IPS-11a (cell line): ENCODE results near the gene IST1.

Source experiments
- H3K4me3 ChIP-seq: one replicate; pipeline ENCODE4 v1.5.1; 2013; ENCODE audit warnings: low read depth, low read length, control low read depth

The IST1 gene

GRCh38 chr16:71916397-71916920 is 21.1 kb downstream of the IST1 start:
- H3K4me3 ChIP-seq, result no peak overlapping the region

GRCh38 chr16:71917900-71918299 is 22.6 kb downstream of the IST1 start:
- H3K4me3 ChIP-seq, result no peak overlapping the region

GRCh38 chr16:71919035-71919434 is 23.7 kb downstream of the IST1 start:
- no peak overlapping the region for H3K4me3 ChIP-seq

GRCh38 chr16:71920658-71921057 is 25.3 kb downstream of the IST1 start:
- H3K4me3 ChIP-seq, result no peak overlapping the region

GRCh38 chr16:71923941-71924690 is 28.8 kb downstream of the IST1 start:
- no peak overlapping the region for H3K4me3 ChIP-seq

- H3K4me3 ChIP-seq, result no peak overlapping the region
These were observed 29.4 kb downstream of the IST1 start for GRCh38 chr16:71924710-71925109.

- H3K4me3 ChIP-seq, result no peak overlapping the region
These were observed 32.1 kb downstream of the IST1 start for GRCh38 chr16:71927383-71927782.

DNA sequence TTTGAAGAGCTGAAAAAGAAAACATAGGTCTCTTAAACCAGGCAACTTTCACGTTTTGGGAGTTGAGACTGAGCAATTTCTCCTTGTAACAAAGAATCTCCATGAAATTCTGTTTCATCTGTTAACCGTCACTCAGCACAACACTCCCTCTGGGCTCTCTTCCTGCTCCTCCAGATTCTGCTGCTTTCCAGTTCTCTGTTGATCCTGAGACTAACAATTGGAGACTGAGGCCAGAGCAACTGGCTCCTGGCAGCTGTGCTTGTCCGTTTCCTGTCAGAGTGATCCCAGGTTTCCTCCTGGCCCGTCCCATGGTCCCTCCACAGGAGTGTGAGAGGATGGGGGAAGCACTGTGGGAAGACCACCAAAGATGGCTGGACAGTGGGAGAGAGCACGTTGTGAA is 32.5 kb downstream of the IST1 start:
- H3K4me3 ChIP-seq, result no peak overlapping the region

- no peak overlapping the region for H3K4me3 ChIP-seq
These were observed 33.7 kb downstream of the IST1 start for GRCh38 chr16:71929048-71929447.

- no peak overlapping the region for H3K4me3 ChIP-seq
These were observed 34.8 kb downstream of the IST1 start for GRCh38 chr16:71930013-71930563.

GRCh38 chr16:71931001-71931400 is 35.7 kb downstream of the IST1 start:
- no peak overlapping the region for H3K4me3 ChIP-seq

- H3K4me3 ChIP-seq, result no peak overlapping the region
These were observed 36.3 kb downstream of the IST1 start for GRCh38 chr16:71931599-71931998.

- no peak overlapping the region for H3K4me3 ChIP-seq
These were observed 37.7 kb downstream of the IST1 start for GRCh38 chr16:71933017-71933416.

DNA sequence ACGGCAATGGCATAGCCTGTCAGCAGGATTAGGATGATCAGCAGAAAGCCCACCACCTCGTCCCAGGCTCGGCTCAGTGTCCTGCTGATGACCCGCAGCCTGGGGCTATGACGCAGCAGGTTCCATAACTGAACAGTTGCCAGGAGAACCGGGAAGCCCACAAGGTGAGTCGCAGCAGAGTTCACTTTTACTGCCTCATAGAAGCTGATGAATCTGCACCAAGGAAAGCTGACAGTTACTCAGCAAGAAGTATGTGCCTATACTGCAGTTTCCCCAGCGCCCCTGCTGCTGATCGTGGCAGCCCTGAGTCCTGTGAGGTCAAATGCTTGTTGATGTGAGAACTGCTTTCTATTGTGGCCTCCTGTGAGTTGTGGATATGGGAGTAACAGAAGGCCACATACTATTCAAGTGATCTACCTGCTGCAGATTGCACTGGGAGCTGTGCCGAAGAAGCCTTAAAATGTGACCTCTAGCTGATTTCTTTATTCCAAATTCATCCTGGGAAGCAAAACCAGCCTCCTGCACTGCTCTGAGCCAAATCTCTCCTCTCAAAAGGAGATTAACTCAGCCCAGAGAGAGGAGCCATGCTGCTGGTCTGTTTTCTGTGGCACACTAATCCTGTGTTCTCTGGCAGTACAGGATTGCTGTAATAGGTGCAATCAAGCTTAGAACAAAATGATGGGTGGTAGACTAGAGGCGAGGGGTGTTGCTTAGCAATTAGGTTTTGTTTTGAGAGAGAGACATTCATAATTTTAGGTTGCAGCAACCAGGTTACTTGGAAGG is 38.8 kb downstream of the IST1 start:
- H3K4me3 ChIP-seq, result no peak overlapping the region

- no peak overlapping the region for H3K4me3 ChIP-seq
These were observed 42.7 kb downstream of the IST1 start for GRCh38 chr16:71937868-71938510.

DNA sequence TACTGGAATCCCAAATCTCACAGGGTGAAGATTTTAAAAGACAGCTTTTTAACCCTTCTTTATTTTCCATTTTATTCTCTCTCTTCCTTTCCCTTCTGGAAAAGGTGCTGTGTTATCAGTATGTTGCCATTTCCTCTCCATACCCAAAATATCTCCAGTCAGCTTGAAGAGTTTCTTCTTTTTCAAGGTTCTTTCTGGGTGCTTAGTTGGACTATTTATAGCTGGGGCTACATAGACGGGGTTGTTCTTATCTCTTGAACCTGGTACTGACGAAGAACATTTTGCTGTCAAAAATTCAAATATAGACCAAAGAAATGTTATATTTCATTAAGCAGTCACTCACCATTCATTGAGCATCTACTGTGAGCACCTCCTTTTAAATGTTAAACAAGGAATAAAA is 48.6 kb downstream of the IST1 start:
- H3K4me3 ChIP-seq, result no peak overlapping the region

GRCh38 chr16:71945616-71946015 is 50.3 kb downstream of the IST1 start:
- H3K4me3 ChIP-seq, result no peak overlapping the region

DNA sequence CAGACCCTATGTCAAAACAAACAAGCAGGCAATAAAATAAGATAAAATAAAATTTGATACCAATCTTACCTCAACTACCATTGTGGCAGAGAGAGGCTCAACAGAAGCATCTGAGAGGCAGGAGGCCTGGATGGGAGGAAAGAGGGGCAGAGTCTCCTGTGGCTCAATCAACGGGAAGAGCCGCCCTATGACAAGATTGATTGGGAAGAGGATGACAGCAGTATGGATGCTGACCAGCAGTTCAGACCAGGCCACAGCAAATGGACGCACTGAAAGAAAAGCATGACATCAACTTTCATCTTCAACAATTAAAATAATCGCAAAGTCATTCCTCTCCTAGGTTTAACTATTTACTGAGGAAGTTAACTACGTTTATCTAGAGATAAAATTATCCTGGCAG is 57.5 kb downstream of the IST1 start:
- no peak overlapping the region for H3K4me3 ChIP-seq

DNA sequence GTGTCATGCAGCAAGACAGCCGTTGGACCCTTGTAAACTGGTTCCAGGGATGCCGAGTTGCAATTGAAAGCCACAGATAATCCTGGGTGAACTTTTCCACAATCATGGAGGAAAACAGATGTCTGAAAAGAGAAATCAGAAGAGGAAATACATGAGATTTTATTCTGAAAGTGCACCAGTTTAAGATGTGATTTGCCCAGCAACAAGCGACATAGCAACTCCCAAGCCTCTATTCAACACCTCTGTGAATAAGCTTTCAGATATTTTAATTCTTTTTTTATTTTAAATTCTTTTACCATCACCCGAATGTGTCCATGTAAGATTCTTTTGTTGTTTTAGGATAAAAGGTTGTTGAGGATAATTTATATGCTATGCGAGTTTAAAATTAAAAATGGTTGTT is 58.8 kb downstream of the IST1 start:
- H3K4me3 ChIP-seq, result no peak overlapping the region

DNA sequence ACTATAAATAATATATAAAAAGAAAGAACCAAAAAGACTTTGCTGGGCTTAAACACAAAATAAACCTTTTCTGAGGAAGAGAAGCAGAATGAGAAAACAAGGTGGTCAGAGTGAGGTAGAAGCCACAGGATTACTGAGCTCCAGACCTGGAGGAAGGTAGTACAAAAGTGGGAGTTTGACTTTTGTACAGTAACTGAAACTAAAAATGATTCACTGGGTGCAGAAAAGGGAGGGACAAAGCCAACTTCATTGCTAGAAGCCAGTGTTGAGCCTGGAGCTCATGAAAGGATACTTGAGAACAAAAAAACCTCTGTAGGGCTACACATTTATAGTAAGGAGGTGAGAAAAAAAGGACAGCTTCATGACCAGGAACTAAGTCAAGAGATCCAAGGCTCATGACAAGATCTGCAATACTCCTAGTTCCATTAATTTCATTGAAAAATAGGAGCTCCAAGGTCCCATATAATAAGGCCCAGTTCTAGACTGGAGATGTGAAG is 59.4 kb downstream of the IST1 start:
- H3K4me3 ChIP-seq, result no peak overlapping the region

DNA sequence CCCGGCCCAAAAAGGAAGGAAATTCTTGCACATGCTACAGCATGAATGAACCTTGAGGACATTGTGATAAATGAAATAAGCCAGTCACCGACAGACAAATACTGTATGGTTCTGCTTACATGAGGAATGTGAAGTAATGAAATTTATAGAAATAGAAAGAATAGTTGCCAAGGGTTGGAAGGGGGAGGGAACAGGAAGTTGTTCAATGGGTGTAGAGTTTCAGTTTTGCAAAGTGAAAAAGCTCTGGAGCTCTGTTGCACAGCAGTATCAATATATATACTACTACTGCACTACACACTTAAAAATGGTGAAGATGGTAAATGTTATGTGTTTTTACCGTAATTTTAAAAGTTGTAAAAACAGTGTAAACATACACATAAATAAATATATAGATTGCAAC is 61.2 kb downstream of the IST1 start:
- no peak overlapping the region for H3K4me3 ChIP-seq
